K562 (cell line): Measurements from ENCODE around the gene FAM184B. TPM values are rescaled to one million over a fixed set of nuclear protein-coding genes. Genes with fewer than 3 reads are reported as not detected.

Source experiments
- ATAC-seq: fragments of 200-7000 bp; cut with Tn5 transposase; 3 replicates; pipeline ENCODE4 v1.9.1; 2020; ENCODE audit warnings: moderate library complexity
- BruUV-seq: library from RNA; stranded (reverse); fragments of 400-500 nt; replicated peaks from 2 replicates; lab custom pipeline; 2021; lab: Mats Ljungman, UMichigan
- CTCF ChIA-PET: fragments of 300-600 bp; formaldehyde crosslinking; extraction: SDS; loops from one replicate; lab custom pipeline; 2021; ENCODE audit warnings: low intra/inter-chr PET ratio; lab: Yijun Ruan, JAX
- POLR2A ChIA-PET: fragments of 300-600, 350-650 bp; sonication (Branson Sonifier 250); formaldehyde crosslinking; extraction: SDS; loops from one replicate; lab custom pipeline; 2021; ENCODE audit warnings: antibody characterized with exemption, inconsistent platforms; lab: Yijun Ruan, JAX
- DNase-seq, 4 experiments: peaks; one replicate each; pipeline versions ENCODE4 v3.0.0 to v3.0.0-alpha.2; 2011 to 2018; ENCODE audit warnings: low spot score in 3 of 4, mixed read lengths in 3 of 4; ENCODE audit errors: extremely low read depth in 1 of 4
- FAIRE-seq: peaks from 2 replicates; lab custom pipeline; 2011; peaks lifted over from hg19 to GRCh38; lab: Jason Lieb, UNC
- H2AFZ ChIP-seq: 2 replicates; pipeline ENCODE4 v1.6.0; 2011; ENCODE audit warnings: low read depth, low read length, control low read depth, inconsistent platforms
- H3K27ac ChIP-seq: fragments of 200-600 bp; 3 replicates; pipeline ENCODE4 v1.8.0; 2011; ENCODE audit warnings: low read depth, mild to moderate bottlenecking, control low read depth, inconsistent platforms, low read length, moderate library complexity, mixed read lengths; ENCODE audit errors: extremely low read depth
- H3K27me3 ChIP-seq, 2 experiments: fragments of 300-600 bp in 1 of 2; 2 replicates in 1 of 2; 3 replicates in 1 of 2; pipeline versions ENCODE4 v1.6.0 to v1.8.0; 2011; ENCODE audit warnings: inconsistent platforms in 2 of 2, low read length in 2 of 2, mild to moderate bottlenecking in 1 of 2, mixed read lengths in 1 of 2, moderate library complexity in 1 of 2; ENCODE audit not compliant: control insufficient read depth in 2 of 2, insufficient read depth in 2 of 2
- H3K36me3 ChIP-seq: fragments of 300-600 bp; 3 replicates; pipeline ENCODE4 v1.8.0; 2011; ENCODE audit warnings: mild to moderate bottlenecking, low read length, inconsistent platforms; ENCODE audit not compliant: control insufficient read depth, insufficient read depth
- H3K4me1 ChIP-seq, 2 experiments: fragments of 200-600 bp in 1 of 2; replicated peaks in 1 of 2; 2 replicates in 1 of 2; 3 replicates in 1 of 2; pipeline versions ENCODE4 v1.5.1 to v1.8.0; 2011; ENCODE audit warnings: inconsistent platforms in 2 of 2, low read length in 2 of 2, mild to moderate bottlenecking in 1 of 2, mixed read lengths in 1 of 2, moderate library complexity in 1 of 2; ENCODE audit not compliant: control insufficient read depth in 2 of 2, insufficient read depth in 2 of 2
- H3K4me2 ChIP-seq: 2 replicates; pipeline ENCODE4 v1.6.1; 2011; ENCODE audit warnings: low read length, control low read depth, inconsistent platforms, mixed read lengths; ENCODE audit not compliant: insufficient read depth
- H3K4me3 ChIP-seq: fragments of 200-600 bp; sonication (generic), shearing (Covaris generic); 2 replicates; pipeline ENCODE4 v1.5.1; 2016; ENCODE audit warnings: control low read depth, inconsistent platforms
- H3K79me2 ChIP-seq: fragments of 200-600 bp; 3 replicates; pipeline ENCODE4 v1.8.0; 2011; ENCODE audit warnings: low read length, inconsistent platforms; ENCODE audit not compliant: control insufficient read depth, insufficient read depth
- H3K9ac ChIP-seq, 2 experiments: 2 replicates each; pipeline versions ENCODE4 v1.6.0 to v1.6.1; 2011; ENCODE audit warnings: low read depth in 2 of 2, low read length in 2 of 2, control low read depth in 1 of 2, inconsistent platforms in 1 of 2, mild to moderate bottlenecking in 1 of 2, mixed read lengths in 1 of 2; ENCODE audit not compliant: insufficient read depth in 1 of 2
- H3K9me1 ChIP-seq: one replicate; pipeline ENCODE4 v1.6.0; 2011; ENCODE audit warnings: inconsistent platforms, mild to moderate bottlenecking, low read length, moderate library complexity; ENCODE audit not compliant: control insufficient read depth, insufficient read depth
- H3K9me3 ChIP-seq: replicated peaks from 2 replicates; pipeline ENCODE4 v1.5.1; 2011; ENCODE audit warnings: low read depth, low read length, inconsistent platforms; ENCODE audit not compliant: control insufficient read depth, insufficient read depth
- H4K20me1 ChIP-seq: replicated peaks from 2 replicates; pipeline ENCODE4 v1.6.1; 2011; ENCODE audit warnings: low read length, inconsistent platforms, mixed read lengths; ENCODE audit not compliant: control insufficient read depth, insufficient read depth
- CGGBP1 ChIP-seq: fragments of 250-450 bp; sonication (Bioruptor Pico); IDR thresholded peaks from 2 replicates; pipeline ENCODE4 v1.9.0; 2021; ENCODE audit warnings: mild to moderate bottlenecking
- GTF2A2 ChIP-seq: IDR thresholded peaks from 2 replicates; pipeline ENCODE4 v1.6.1; 2016; ENCODE audit warnings: mild to moderate bottlenecking, missing genetic modification characterization, missing compliant biosample characterization
- HMG20B ChIP-seq: fragments of 250-450 bp; sonication (Bioruptor Pico); IDR thresholded peaks from 2 replicates; pipeline ENCODE4 v1.5.0; 2021; ENCODE audit warnings: mild to moderate bottlenecking
- IFI16 ChIP-seq: fragments of 250-450 bp; sonication (Bioruptor Pico); IDR thresholded peaks from 2 replicates; pipeline ENCODE4 v2.1.2; 2022; ENCODE audit warnings: mild to moderate bottlenecking, inconsistent platforms
- MITF ChIP-seq: IDR thresholded peaks from 2 replicates; pipeline ENCODE4 v1.6.1; 2014; ENCODE audit warnings: antibody characterized with exemption
- NFIC ChIP-seq: fragments of 450-650 bp; IDR thresholded peaks from 2 replicates; pipeline ENCODE4 v1.6.1; 2017; ENCODE audit warnings: mild to moderate bottlenecking, inconsistent platforms
- WGBS: fragments of 100-300 bp; shearing (Covaris generic); methylation state at CpG from one replicate; pipeline ENCODE4 v1.1.6; 2016; ENCODE audit warnings: low coverage, mixed read lengths; ENCODE audit not compliant: insufficient coverage; ENCODE audit errors: missing lambda C conversion rate; 5-methylcytosine and 5-hydroxymethylcytosine counted together
- in situ Hi-C: fragments of 300-500 bp; cut with MboI; formaldehyde crosslinking; loops from 4 replicates; pipeline ENCODE4 v1.15.0; 2018; ENCODE audit warnings: inconsistent platforms, mixed read lengths
- intact Hi-C: fragments of 100-400 bp; cut with micrococcal nuclease; formaldehyde crosslinking; loops from 2 replicates; pipeline ENCODE4 v1.14.2; 2022
- polyA plus RNA-seq, 8 experiments: library from polyadenylated mRNA; depleted of rRNA in 4 of 8; stranded (reverse) in 5 of 8; unstranded in 3 of 8; fragments of >200 nt; fragmentation: Nextera tagmentation in 2 of 8; fragmentation: Illumina TruSeq in 1 of 8; extraction: Ambion mirVana in 2 of 8; extraction: Trizol in 1 of 8; gene quantifications; 2 replicates each; pipeline versions ENCODE4 v1.2.1 to v1.2.3, GENCODE V29; 2011 to 2014; ENCODE audit warnings: inconsistent platforms in 1 of 8, missing spikeins in 1 of 8
- total RNA-seq, 7 experiments: library from RNA; depleted of rRNA in 6 of 7; stranded (reverse); fragments of >200 nt in 6 of 7; fragmentation: Illumina TruSeq in 2 of 7; extraction: Trizol in 2 of 7; gene quantifications; 2 replicates each; pipeline versions ENCODE4 v1.2.1 to v1.2.3, GENCODE V29; 2011 to 2021; ENCODE audit warnings: low replicate concordance in 1 of 7

Gene FAM184B
- total and polyA plus RNA-seq, 9 of the 15 experiments (the other 6 are each of a cell fraction or from before 2014, with no cell fraction given), result not detected

GRCh38 chr4:17787315-17787714, 5.9 kb upstream of the FAM184B start:
- no TSS peak for BruUV-seq
- ChIA-PET CTCF (no interaction called here), POLR2A (interaction anchor here (0.6 to 1.1 kb wide), 3 partner anchors 9 to 13 kb away, joined by 3 to 4 read pairs (median 4); no protein-coding TSS in a partner anchor)
- Histone ChIP-seq H3K9me3 (no peaks in the 10 kb centered on the region), H3K4me1 (no peaks in the 10 kb centered on the region), H4K20me1 (no peaks in the 10 kb centered on the region), H3K79me2 (no peaks in the 10 kb centered on the region), H2AFZ (no peak overlapping the region), H3K27ac (no peak overlapping the region), H3K9me1 (no peaks in the 10 kb centered on the region), H3K36me3 (no peaks in the 10 kb centered on the region), H3K4me2 (no peak overlapping the region), H3K27me3 (peaks cover 0 to 4% of the 10 kb centered on the region in 2 experiments; a peak in 1 of 5 replicates), H3K9ac (no peak overlapping the region), H3K4me3 (no peak overlapping the region)
- DNase-seq (no peak), FAIRE-seq (no peak), ATAC-seq (no peak)
- 17% methylated on average over 5 of the region's 5 CpGs for WGBS
- in situ Hi-C loops, result no loop called here
- no peak for TF ChIP-seq NFIC
- no peak for TF ChIP-seq HMG20B (CRISPR knock-in tag)
- no peak for TF ChIP-seq GTF2A2 (tag)
- TF ChIP-seq CGGBP1 (CRISPR knock-in tag), result no peak
- no peak for TF ChIP-seq IFI16
- no peak for TF ChIP-seq MITF
- intact Hi-C loops, result loop anchor here (2.0 kb wide), 1 partner anchor 239 kb away; no protein-coding TSS in a partner anchor
